Endothelial cell of umbilical vein (primary cell): ENCODE measurements around the gene EPHA8.

Source experiments
- EZH2 ChIP-seq: IDR thresholded peaks from 2 replicates; pipeline ENCODE4 v1.6.1; 2012; ENCODE audit warnings: borderline replicate concordance, low read depth, mild to moderate bottlenecking, moderate library complexity, low read length, inconsistent platforms; ENCODE audit not compliant: severe bottlenecking
- JUN ChIP-seq: IDR thresholded peaks from 2 replicates; pipeline ENCODE4 v1.6.1; 2011; ENCODE audit warnings: borderline replicate concordance, low read depth; ENCODE audit not compliant: insufficient read length, insufficient read depth
- MYC ChIP-seq: IDR thresholded peaks from one replicate; pipeline ENCODE4 v1.6.1; 2011; ENCODE audit warnings: mild to moderate bottlenecking, low read depth, low read length
- POLR2A ChIP-seq: IDR thresholded peaks from 2 replicates; pipeline ENCODE4 v1.6.1; 2012; ENCODE audit warnings: low read depth, mild to moderate bottlenecking, control low read depth, low read length
- POLR2AphosphoS5 ChIP-seq: IDR thresholded peaks from 2 replicates; pipeline ENCODE4 v1.6.1; 2012; ENCODE audit warnings: low read depth, mild to moderate bottlenecking, control low read depth, low read length, moderate library complexity; ENCODE audit not compliant: insufficient read depth
- TF ChIP-seq, protein P1 (sequence below), 2 donors: IDR thresholded peaks; 1 replicate in 1 of 2; 2 replicates in 1 of 2; pipeline ENCODE4 v1.5.1; 2011; ENCODE audit warnings: low read length in 2 of 2, mild to moderate bottlenecking in 2 of 2, moderate library complexity in 2 of 2, control low read depth in 1 of 2, inconsistent platforms in 1 of 2, low read depth in 1 of 2; ENCODE audit not compliant: insufficient read depth in 1 of 2; ENCODE audit errors: extremely low read depth in 1 of 2

DNA sequence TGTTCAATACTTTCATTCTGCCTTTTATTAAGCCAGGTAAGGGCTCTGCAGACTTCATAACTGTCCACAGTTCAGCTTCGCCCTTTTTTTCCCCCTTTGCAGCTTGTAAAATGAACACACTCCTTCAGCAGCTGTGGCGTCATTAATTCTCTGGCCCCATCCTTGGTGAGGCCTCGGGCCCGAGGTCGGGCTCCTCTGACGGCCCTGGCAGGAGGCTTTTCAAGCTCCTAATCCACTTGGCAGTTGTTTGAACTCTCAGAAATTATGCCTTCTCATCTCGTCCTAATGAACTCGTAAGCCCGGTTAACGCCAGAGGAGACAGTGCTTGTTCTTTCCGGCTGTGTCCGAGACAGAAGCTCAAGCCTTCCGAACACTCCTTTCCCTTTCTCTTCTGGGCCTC lies 18.1 kb upstream of the EPHA8 start:
- TF ChIP-seq, protein P1, sequence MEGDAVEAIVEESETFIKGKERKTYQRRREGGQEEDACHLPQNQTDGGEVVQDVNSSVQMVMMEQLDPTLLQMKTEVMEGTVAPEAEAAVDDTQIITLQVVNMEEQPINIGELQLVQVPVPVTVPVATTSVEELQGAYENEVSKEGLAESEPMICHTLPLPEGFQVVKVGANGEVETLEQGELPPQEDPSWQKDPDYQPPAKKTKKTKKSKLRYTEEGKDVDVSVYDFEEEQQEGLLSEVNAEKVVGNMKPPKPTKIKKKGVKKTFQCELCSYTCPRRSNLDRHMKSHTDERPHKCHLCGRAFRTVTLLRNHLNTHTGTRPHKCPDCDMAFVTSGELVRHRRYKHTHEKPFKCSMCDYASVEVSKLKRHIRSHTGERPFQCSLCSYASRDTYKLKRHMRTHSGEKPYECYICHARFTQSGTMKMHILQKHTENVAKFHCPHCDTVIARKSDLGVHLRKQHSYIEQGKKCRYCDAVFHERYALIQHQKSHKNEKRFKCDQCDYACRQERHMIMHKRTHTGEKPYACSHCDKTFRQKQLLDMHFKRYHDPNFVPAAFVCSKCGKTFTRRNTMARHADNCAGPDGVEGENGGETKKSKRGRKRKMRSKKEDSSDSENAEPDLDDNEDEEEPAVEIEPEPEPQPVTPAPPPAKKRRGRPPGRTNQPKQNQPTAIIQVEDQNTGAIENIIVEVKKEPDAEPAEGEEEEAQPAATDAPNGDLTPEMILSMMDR (IDR thresholded peaks at IDR 0.05; ENCODE audit: extremely low read depth in 1 of 2, insufficient read depth in 1 of 2, low read depth in 1 of 2, low read length in 2 of 2) = no peak
- TF ChIP-seq EZH2 (no peak), POLR2A (no peak), POLR2AphosphoS5 (no peak), MYC (no peak), JUN (no peak)
